ENCODE measurements around the gene BCL2. TPM values are rescaled to one million over a fixed set of nuclear protein-coding genes. Genes with fewer than 3 reads are reported as not detected.

The BCL2 gene
- polyA plus RNA-seq, 1 of the 3 experiments (the other 2 are of a cell fraction): 1.5 TPM

DNA sequence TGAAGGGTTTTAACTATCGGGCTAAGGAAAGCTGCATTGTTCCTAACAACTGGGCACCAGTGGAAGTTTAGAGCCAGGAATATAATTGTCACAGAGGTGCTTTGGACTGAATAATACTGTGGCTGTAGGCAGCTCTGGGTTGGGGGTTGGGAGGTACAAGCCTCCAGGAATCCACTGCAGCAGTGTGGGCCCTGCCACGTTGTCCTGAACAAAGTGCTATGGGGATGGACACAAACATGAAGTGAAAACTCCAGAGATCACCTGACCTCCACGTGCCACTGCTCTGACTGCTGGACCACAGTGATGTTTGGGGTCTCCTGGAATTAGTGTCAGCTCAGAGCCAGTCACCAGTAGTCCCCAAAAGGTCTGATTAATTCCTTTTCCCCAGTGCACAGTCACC, 110.9 kb downstream of the BCL2 start:
- no peaks in the 10 kb centered on the region for H3K36me3 ChIP-seq (replicated peaks in 1 of 2; ENCODE audit: control insufficient read depth in 1 of 2, insufficient read depth in 2 of 2, low read length in 1 of 2)
- 75% methylated on average over 2 of the region's 3 CpGs for WGBS (ENCODE audit: low lambda C conversion rate)
- no peaks in the 10 kb centered on the region for H4K20me1 ChIP-seq (ENCODE audit: insufficient read depth)
- ChIA-PET POLR2A (no interaction called here), CTCF (interaction anchor here (0.8 kb wide), 1 partner anchor 12 kb away, joined by 3 read pairs; no protein-coding TSS in a partner anchor)
- no peak overlapping the region for H2AFZ ChIP-seq (ENCODE audit: low read depth)
- no peak overlapping the region for H3K4me2 ChIP-seq
- H3K27me3 ChIP-seq (ENCODE audit: insufficient read depth): no peaks in the 10 kb centered on the region
- no peak overlapping the region for H3K9ac ChIP-seq
- no peaks in the 10 kb centered on the region for H3F3A ChIP-seq (replicated peaks; ENCODE audit: insufficient read depth)
- no peaks in the 10 kb centered on the region for H3K9me2 ChIP-seq
- TF ChIP-seq TEAD4 (IDR thresholded peaks at IDR 0.05; ENCODE audit: borderline replicate concordance, insufficient read depth): no peak
- TF ChIP-seq, protein P1, sequence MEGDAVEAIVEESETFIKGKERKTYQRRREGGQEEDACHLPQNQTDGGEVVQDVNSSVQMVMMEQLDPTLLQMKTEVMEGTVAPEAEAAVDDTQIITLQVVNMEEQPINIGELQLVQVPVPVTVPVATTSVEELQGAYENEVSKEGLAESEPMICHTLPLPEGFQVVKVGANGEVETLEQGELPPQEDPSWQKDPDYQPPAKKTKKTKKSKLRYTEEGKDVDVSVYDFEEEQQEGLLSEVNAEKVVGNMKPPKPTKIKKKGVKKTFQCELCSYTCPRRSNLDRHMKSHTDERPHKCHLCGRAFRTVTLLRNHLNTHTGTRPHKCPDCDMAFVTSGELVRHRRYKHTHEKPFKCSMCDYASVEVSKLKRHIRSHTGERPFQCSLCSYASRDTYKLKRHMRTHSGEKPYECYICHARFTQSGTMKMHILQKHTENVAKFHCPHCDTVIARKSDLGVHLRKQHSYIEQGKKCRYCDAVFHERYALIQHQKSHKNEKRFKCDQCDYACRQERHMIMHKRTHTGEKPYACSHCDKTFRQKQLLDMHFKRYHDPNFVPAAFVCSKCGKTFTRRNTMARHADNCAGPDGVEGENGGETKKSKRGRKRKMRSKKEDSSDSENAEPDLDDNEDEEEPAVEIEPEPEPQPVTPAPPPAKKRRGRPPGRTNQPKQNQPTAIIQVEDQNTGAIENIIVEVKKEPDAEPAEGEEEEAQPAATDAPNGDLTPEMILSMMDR (IDR thresholded peaks at IDR 0.05): no peak
- TF ChIP-seq POLR2AphosphoS5 (IDR thresholded peaks at IDR 0.05; ENCODE audit: low read depth, low read length): no peak
- no peak for TF ChIP-seq RAD21 (IDR thresholded peaks at IDR 0.05; ENCODE audit: low read length)
- no peak for TF ChIP-seq SIN3A (IDR thresholded peaks at IDR 0.05; ENCODE audit: borderline replicate concordance, low read depth, low read length)
- TF ChIP-seq, protein P2, sequence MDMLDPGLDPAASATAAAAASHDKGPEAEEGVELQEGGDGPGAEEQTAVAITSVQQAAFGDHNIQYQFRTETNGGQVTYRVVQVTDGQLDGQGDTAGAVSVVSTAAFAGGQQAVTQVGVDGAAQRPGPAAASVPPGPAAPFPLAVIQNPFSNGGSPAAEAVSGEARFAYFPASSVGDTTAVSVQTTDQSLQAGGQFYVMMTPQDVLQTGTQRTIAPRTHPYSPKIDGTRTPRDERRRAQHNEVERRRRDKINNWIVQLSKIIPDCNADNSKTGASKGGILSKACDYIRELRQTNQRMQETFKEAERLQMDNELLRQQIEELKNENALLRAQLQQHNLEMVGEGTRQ (IDR thresholded peaks at IDR 0.05; ENCODE audit: borderline replicate concordance, low read depth, low read length): no peak
- no peak for TF ChIP-seq EP300 (IDR thresholded peaks at IDR 0.05; ENCODE audit: borderline replicate concordance in 1 of 2, low read depth in 1 of 2, low read length in 1 of 2)
- no peak for TF ChIP-seq TAF1 (IDR thresholded peaks at IDR 0.05; ENCODE audit: borderline replicate concordance, low read depth, low read length)
- no peak for TF ChIP-seq RFX5 (IDR thresholded peaks at IDR 0.05; ENCODE audit: low read length)
- no peak for TF ChIP-seq EZH2phosphoT487 (IDR thresholded peaks at IDR 0.05; ENCODE audit: borderline replicate concordance, low read depth)
- no peak for TF ChIP-seq MXI1 (IDR thresholded peaks at IDR 0.05; ENCODE audit: low read depth, low read length)
- TF ChIP-seq SMC3 (IDR thresholded peaks at IDR 0.05; ENCODE audit: low read depth, low read length): no peak
- TF ChIP-seq, protein P3, sequence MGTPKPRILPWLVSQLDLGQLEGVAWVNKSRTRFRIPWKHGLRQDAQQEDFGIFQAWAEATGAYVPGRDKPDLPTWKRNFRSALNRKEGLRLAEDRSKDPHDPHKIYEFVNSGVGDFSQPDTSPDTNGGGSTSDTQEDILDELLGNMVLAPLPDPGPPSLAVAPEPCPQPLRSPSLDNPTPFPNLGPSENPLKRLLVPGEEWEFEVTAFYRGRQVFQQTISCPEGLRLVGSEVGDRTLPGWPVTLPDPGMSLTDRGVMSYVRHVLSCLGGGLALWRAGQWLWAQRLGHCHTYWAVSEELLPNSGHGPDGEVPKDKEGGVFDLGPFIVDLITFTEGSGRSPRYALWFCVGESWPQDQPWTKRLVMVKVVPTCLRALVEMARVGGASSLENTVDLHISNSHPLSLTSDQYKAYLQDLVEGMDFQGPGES (IDR thresholded peaks at IDR 0.05; ENCODE audit: low read depth, low read length): no peak
- TF ChIP-seq, protein P4, sequence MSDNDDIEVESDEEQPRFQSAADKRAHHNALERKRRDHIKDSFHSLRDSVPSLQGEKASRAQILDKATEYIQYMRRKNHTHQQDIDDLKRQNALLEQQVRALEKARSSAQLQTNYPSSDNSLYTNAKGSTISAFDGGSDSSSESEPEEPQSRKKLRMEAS (IDR thresholded peaks at IDR 0.05; ENCODE audit: low read depth): no peak
- no peaks in the 10 kb centered on the region for H3K9me3 ChIP-seq
- DNase-seq: no peak
- no peak overlapping the region for H3K4me3 ChIP-seq (ENCODE audit: low read depth in 2 of 2, low read length in 1 of 2)
- H3K79me2 ChIP-seq (ENCODE audit: insufficient read depth): no peaks in the 10 kb centered on the region
- H3K27ac ChIP-seq (ENCODE audit: low read depth in 2 of 2, low read length in 1 of 2): no peak overlapping the region
- no peaks in the 10 kb centered on the region; a peak in 1 of 4 replicates for H3K4me1 ChIP-seq (ENCODE audit: control insufficient read depth in 1 of 2, insufficient read depth in 2 of 2, low read depth in 1 of 2, low read length in 1 of 2)

Measured in SK-N-SH (cell line).